Panc1 (cell line): Measurements from ENCODE around the gene NPAS4. TPM values are rescaled to one million over a fixed set of nuclear protein-coding genes. Genes with fewer than 3 reads are reported as not detected.
"Not testable (repeated sequence)": the region's sequence is repeated elsewhere in the genome, so short reads cannot be mapped to it uniquely, and the experiment has no call there.

Source experiments
- ATAC-seq: fragments of 200-7000 bp; cut with Tn5 transposase; 2 replicates; pipeline ENCODE4 v1.9.1; 2020; ENCODE audit warnings: mild to moderate bottlenecking, moderate library complexity
- BruUV-seq: library from RNA; stranded (reverse); fragments of 400-500 nt; replicated peaks from 2 replicates; lab custom pipeline; 2021; lab: Mats Ljungman, UMichigan
- CTCF ChIA-PET: fragments of 300-600 bp; sonication (Branson Sonifier 250); formaldehyde crosslinking; loops from one replicate; lab custom pipeline; 2022; ENCODE audit warnings: antibody characterized with exemption; lab: Charles Lee
- POLR2A ChIA-PET: fragments of 300-600 bp; sonication (Branson Sonifier 250); formaldehyde crosslinking; loops from one replicate; lab custom pipeline; 2022; ENCODE audit warnings: antibody characterized with exemption; lab: Charles Lee
- DNase-seq: peaks from one replicate; pipeline ENCODE4 v3.0.0-alpha.2; 2010; ENCODE audit warnings: low read depth, low spot score
- H3K27ac ChIP-seq: 2 replicates; pipeline ENCODE4 v1.5.1; 2011; ENCODE audit warnings: mild to moderate bottlenecking, low read length, inconsistent platforms
- H3K27me3 ChIP-seq: fragments of 200-500 bp; sonication (Bioruptor generic); 2 replicates; pipeline ENCODE4 v1.6.0; 2014; ENCODE audit warnings: low read length, inconsistent platforms; ENCODE audit not compliant: control insufficient read depth, insufficient read depth
- H3K36me3 ChIP-seq: fragments of 200-500 bp; sonication (Bioruptor generic); 2 replicates; pipeline ENCODE4 v1.5.1; 2014; ENCODE audit warnings: inconsistent platforms, mild to moderate bottlenecking, low read length, moderate library complexity; ENCODE audit not compliant: control insufficient read depth, insufficient read depth
- H3K4me1 ChIP-seq: 2 replicates; pipeline ENCODE4 v1.5.1; 2011; ENCODE audit warnings: inconsistent platforms, mild to moderate bottlenecking, low read length, moderate library complexity; ENCODE audit not compliant: control insufficient read depth, insufficient read depth
- H3K4me3 ChIP-seq, 2 experiments: 2 replicates each; pipeline ENCODE4 v1.5.1; 2011 to 2012; ENCODE audit warnings: low read depth in 2 of 2, low read length in 2 of 2, mild to moderate bottlenecking in 2 of 2, inconsistent platforms in 1 of 2, moderate library complexity in 1 of 2
- H3K9me3 ChIP-seq: fragments of 200-500 bp; sonication (Bioruptor generic); 2 replicates; pipeline ENCODE4 v1.5.1; 2014; ENCODE audit warnings: low read depth, mild to moderate bottlenecking, inconsistent platforms, low read length, moderate library complexity; ENCODE audit not compliant: control insufficient read depth, insufficient read depth
- CTCF ChIP-seq: fragments of 450-650 bp; IDR thresholded peaks from 2 replicates; pipeline ENCODE4 v1.5.1; 2017; ENCODE audit warnings: mild to moderate bottlenecking
- POLR2AphosphoS5 ChIP-seq: IDR thresholded peaks from 2 replicates; pipeline ENCODE4 v1.6.1; 2012; ENCODE audit warnings: mild to moderate bottlenecking, low read depth, low read length, moderate library complexity
- SIN3A ChIP-seq: IDR thresholded peaks from 2 replicates; pipeline ENCODE4 v1.6.1; 2012; ENCODE audit warnings: low read depth, mild to moderate bottlenecking, low read length, moderate library complexity, borderline replicate concordance; ENCODE audit not compliant: insufficient read depth
- TCF7L2 ChIP-seq: IDR thresholded peaks from 2 replicates; pipeline ENCODE4 v1.6.1; 2011; ENCODE audit warnings: mild to moderate bottlenecking, low read depth, low read length, inconsistent platforms
- in situ Hi-C: cut with HindIII; loops from 2 replicates; pipeline ENCODE4 v1.10.0; 2016; ENCODE audit warnings: low sequenced_read_pairs, low pct_unique_long_range_greater_than_20kb
- intact Hi-C: fragments of 100-400 bp; cut with micrococcal nuclease; formaldehyde crosslinking; loops from one replicate; pipeline ENCODE4 v1.10.0; 2022; ENCODE audit not compliant: unreplicated experiment
- total RNA-seq: library from RNA; stranded (reverse); gene quantifications from one replicate; pipeline ENCODE4 v1.2.1, GENCODE V29; 2021; ENCODE audit not compliant: unreplicated experiment
- TF ChIP-seq, protein P1 (sequence below), 2 experiments: IDR thresholded peaks; 2 replicates each; pipeline ENCODE4 v1.6.1; 2011 to 2012; ENCODE audit warnings: low read depth in 2 of 2, control low read depth in 1 of 2, low read length in 1 of 2, mild to moderate bottlenecking in 1 of 2, moderate library complexity in 1 of 2; ENCODE audit not compliant: insufficient read depth in 1 of 2

NPAS4 gene
- total RNA-seq, 1 experiment from 2014 or later: 0.08 TPM

DNA sequence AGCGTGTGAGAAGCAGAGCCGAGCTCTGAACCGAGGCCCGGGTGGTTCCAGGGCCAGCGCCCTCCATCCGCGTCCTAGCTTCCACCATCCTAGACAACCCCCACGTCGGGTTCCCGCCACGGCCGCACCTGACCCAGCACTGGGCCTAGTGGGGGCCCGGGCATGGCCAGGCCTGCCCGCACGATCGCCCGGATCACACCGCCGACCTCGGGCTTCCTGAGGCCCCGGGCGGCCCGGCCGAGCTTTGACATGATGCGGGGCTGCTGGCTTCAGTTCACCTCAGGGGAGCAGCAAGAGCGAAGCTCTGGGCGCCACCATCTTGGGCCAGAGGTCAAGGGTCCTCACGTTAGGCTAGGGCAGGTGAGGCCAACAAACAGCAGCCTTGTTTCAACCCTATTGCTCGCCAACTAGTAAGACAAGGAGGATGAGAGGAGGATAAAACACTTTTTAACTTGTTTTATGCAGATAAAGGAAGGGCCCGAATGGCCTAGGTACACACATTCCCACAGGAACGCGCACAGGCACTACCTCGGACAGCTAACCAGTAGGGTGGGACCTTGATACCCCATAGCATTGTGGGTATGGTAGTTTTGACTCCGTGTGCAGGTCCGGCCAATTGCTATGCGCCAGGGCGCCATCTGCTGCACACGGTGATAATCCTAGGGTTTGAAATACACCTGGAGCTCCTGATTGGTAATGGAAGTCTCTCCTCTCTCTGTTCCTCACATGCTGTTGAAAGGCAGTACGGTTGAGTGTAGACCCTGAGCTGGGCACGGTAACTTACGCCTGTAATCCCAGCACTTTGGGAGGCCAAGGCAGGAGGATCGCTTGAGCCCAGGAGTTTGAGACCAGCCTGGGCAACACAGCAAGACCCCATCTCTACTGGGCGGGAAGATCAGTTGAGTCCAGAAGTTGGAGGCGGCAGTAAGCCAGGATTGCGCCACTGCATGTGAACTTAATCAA, 17.9 kb downstream of the NPAS4 start, which contains the start of gene MRPL11:
Gene MRPL11 (minus strand): TSS at position 345 of the 963 bp plus-strand sequence. CDS start 94 bp downstream, at position 251.
- DNase-seq: peak; percentile 97
- in situ Hi-C loops: no loop called here
- H3K4me1 ChIP-seq: peaks cover 5% of the 10 kb centered on the region; the same call in 1 of the 2 replicates
- H3K27ac ChIP-seq: peak within 1 kb of the TSS; percentile 99
- no peaks in the 10 kb centered on the region for H3K9me3 ChIP-seq
- CTCF ChIA-PET: interaction anchor here (0.6 to 2.5 kb wide), 9 partner anchors 23 to 239 kb away, joined by 3 to 12 read pairs (median 4); partner anchors contain the start of genes PELI3 and RBM4B
- no peaks in the 10 kb centered on the region; the same call in 1 of the 2 replicates for H3K36me3 ChIP-seq
- TF ChIP-seq SIN3A: 0 out of 2 replicates have a peak, but pooled peaks have one; percentile 67
- TF ChIP-seq TCF7L2: no peak; the same call in 1 of the 2 replicates
- TF ChIP-seq, protein P1, sequence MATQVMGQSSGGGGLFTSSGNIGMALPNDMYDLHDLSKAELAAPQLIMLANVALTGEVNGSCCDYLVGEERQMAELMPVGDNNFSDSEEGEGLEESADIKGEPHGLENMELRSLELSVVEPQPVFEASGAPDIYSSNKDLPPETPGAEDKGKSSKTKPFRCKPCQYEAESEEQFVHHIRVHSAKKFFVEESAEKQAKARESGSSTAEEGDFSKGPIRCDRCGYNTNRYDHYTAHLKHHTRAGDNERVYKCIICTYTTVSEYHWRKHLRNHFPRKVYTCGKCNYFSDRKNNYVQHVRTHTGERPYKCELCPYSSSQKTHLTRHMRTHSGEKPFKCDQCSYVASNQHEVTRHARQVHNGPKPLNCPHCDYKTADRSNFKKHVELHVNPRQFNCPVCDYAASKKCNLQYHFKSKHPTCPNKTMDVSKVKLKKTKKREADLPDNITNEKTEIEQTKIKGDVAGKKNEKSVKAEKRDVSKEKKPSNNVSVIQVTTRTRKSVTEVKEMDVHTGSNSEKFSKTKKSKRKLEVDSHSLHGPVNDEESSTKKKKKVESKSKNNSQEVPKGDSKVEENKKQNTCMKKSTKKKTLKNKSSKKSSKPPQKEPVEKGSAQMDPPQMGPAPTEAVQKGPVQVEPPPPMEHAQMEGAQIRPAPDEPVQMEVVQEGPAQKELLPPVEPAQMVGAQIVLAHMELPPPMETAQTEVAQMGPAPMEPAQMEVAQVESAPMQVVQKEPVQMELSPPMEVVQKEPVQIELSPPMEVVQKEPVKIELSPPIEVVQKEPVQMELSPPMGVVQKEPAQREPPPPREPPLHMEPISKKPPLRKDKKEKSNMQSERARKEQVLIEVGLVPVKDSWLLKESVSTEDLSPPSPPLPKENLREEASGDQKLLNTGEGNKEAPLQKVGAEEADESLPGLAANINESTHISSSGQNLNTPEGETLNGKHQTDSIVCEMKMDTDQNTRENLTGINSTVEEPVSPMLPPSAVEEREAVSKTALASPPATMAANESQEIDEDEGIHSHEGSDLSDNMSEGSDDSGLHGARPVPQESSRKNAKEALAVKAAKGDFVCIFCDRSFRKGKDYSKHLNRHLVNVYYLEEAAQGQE (IDR thresholded peaks at IDR 0.05; ENCODE audit: insufficient read depth in 1 of 2, low read depth in 2 of 2, low read length in 1 of 2): peak in 1 of 2 experiments; percentile 9; a peak in 1 of 4 replicates
- peak; percentile 97 for TF ChIP-seq CTCF
- peak; percentile 74 for TF ChIP-seq POLR2AphosphoS5
- H3K4me3 ChIP-seq: peak within 1 kb of the TSS; percentile 97 to 100
- H3K27me3 ChIP-seq: no peaks in the 10 kb centered on the region
- ATAC-seq: peak; percentile 98
- intact Hi-C loops: no loop called here
- POLR2A ChIA-PET: interaction anchor here (0.5 kb wide), 1 partner anchor 83 kb away, joined by 23 read pairs; no protein-coding TSS in a partner anchor
- BruUV-seq: no TSS peak

- POLR2A ChIA-PET, H3K27me3 ChIP-seq, BruUV-seq, H3K4me3 ChIP-seq, H3K27ac ChIP-seq, intact Hi-C loops, H3K9me3 ChIP-seq, ATAC-seq, DNase-seq, in situ Hi-C loops, H3K4me1 ChIP-seq, H3K36me3 ChIP-seq: not testable (repeated sequence)
- CTCF ChIA-PET: interaction anchor here (0.9 to 2.5 kb wide), 2 partner anchors 26 to 238 kb away, joined by 3 to 8 read pairs; partner anchors contain the start of genes PELI3 and RBM4B
Observed at GRCh38 chr11:66440101-66440939, 19.5 kb downstream of the NPAS4 start.

- BruUV-seq: not testable (repeated sequence)
Observed at GRCh38 chr11:66440940-66441282, 20.1 kb downstream of the NPAS4 start.

More at GRCh38 chr11:66440940-66441282, 20.1 kb downstream of the NPAS4 start:
- H3K4me3 ChIP-seq, H3K27ac ChIP-seq, POLR2A ChIA-PET, DNase-seq, H3K36me3 ChIP-seq, in situ Hi-C loops, H3K27me3 ChIP-seq, H3K4me1 ChIP-seq, intact Hi-C loops, ATAC-seq, H3K9me3 ChIP-seq: not testable (repeated sequence)
- CTCF ChIA-PET: interaction anchor here (0.9 kb wide), 1 partner anchor 26 kb away, joined by 3 read pairs; the partner anchor contains the start of gene PELI3
